ENCODE data around the gene ALDH1A1.

- TF ChIP-seq POLR2A (IDR thresholded peaks at IDR 0.05; ENCODE audit: extremely low read depth, insufficient read length) (no peak), CTCF (IDR thresholded peaks at IDR 0.05; ENCODE audit: low read depth, low read length) (no peak), MYC (IDR thresholded peaks at IDR 0.05; ENCODE audit: low read depth, low read length) (no peak), MAX (IDR thresholded peaks at IDR 0.05; ENCODE audit: low read depth, low read length) (no peak)
Measured at GRCh38 chr9:72907421-72907820, 45.4 kb downstream of the ALDH1A1 start.

Data from NB4 (cell line).